Measurements from ENCODE around the gene ADA. TPM values are rescaled to one million over a fixed set of nuclear protein-coding genes. Genes with fewer than 3 reads are reported as not detected.
A peak's percentile ranks its signal among the peaks of the same experiment; 100 is the strongest.
"Not testable (repeated sequence)": the region's sequence is repeated elsewhere in the genome, so short reads cannot be mapped to it uniquely, and the experiment has no call there.

ADA gene
- total RNA-seq, 1 donor from 2014 or later, result 19.1 TPM

GRCh38 chr20:44597930-44598329, 53.6 kb downstream of the ADA start:
- DNase-seq, result peak; percentile 38

DNA sequence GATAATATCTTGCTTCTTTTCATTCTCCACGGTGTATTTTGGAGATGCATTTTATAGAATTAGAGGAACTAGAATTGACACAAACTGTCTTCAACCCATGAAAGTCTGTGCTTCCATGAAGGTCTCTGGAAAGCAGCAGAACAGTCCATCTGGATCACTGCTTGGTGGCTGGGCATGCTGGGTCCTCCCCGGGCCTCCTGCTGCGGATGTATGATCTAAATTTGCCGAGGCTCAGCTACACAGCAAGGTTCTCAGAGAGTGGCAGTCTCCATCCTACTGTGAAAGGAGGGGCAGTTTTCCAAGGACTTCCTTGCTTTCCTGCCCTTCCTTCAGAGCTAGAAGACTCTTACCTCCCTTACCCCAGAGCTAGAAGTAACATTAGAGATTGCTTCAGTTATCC, 54.0 kb downstream of the ADA start:
- DNase-seq, result peak; percentile 46

- no peak for DNase-seq
These were observed 54.6 kb downstream of the ADA start for GRCh38 chr20:44596876-44597275.

DNA sequence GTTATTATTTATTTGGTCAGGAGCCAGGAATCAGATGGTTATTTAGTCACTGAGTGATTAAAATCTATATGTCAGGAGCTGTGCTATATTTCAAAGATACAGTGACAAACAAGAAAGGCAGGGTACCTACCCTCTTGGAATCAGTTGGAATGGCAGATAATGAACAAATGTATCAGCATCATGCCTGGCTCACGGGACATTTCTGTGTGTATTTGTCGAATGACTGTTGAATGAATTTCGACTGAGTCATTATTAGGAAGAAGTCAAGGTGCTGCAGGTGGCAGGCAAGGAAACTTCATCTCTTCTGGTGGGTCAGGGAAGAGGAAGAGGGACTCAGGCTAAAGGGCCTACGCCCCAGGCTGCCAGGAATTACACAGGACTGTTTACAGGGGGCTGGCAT, 55.5 kb downstream of the ADA start:
- peak; percentile 32 for DNase-seq

GRCh38 chr20:44594730-44595129, 56.8 kb downstream of the ADA start:
- no peak for DNase-seq

DNA sequence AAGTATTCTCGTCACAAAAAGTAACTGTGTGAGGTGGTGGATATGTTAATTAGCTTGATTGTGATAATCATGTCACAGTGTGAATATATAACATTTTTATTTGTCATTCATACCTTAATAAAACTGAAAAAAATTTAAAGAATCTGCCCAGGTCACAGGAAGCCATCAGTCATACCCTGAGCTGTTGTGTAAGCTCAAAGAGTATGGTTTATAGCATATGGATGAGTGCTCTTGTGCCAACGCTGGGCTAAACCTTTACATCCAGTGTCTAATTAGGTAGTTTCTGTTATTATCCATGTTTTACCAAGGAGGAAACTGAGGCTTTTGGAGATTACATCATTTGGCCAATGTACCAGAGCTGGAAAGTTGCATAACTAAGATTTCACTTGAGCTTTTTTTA, 57.7 kb downstream of the ADA start:
- DNase-seq, result no peak

- DNase-seq, result no peak
These were observed 59.1 kb downstream of the ADA start for GRCh38 chr20:44592366-44592765.

DNA sequence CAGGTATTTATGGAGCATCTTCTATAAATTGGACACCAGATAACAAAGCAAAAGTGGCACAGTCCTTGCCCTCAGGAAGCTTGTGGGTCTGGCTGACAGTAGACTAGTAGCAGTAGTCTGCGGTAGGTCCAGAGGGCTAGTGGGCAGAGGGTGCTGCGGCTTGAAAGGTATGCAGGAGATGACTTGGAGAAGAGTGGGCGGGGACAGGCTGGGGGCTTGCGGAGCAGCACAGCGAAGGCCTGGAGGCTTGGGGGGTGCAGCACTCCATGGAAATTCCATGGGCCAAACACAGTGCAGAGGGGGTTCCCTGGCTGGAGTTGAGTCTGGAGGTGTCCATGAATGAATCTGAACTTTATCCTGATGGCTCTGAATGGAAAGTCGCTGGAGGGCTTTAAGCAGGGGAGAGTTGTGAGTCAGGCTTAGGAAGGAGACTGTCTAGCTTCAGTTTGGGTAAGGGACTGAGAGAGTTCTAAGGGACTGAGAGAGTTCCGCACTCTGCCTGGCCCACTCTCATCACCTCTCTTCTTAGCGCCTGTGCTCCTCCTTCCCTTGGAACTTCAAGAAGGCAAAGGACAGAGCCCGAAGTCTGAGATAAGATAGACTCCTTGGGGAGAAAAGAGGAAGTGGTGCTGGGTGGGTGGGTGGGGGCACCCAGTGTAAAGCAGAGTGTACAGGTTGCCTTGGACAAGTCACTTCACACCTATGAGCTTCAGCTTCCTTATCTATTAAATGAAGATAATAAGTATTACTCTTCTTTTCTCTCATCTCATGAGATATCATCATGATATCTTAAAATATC, 60.3 kb downstream of the ADA start:
- no peak for DNase-seq

DNA sequence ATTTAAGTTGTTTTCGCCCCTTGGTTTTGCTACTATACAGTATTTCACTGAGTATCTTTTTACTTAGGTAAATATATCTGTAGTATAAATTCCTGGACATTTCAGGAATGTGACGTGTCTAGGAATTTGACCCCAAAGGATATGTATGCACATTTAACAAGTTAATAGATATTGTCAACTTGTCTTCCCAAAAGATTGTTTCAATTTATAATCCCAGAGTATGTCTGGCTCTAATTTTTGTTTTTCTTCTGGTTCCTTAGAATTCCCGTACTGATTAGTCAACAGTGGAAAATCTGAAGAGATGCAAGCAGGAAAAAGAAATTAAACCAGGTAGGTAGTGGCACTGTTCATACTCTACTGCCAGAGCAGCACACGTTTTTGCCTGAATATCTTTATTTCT, 62.0 kb downstream of the ADA start:
- DNase-seq, result no peak

- not testable (repeated sequence) for DNase-seq
These were observed 63.2 kb downstream of the ADA start for GRCh38 chr20:44588321-44588720.

DNA sequence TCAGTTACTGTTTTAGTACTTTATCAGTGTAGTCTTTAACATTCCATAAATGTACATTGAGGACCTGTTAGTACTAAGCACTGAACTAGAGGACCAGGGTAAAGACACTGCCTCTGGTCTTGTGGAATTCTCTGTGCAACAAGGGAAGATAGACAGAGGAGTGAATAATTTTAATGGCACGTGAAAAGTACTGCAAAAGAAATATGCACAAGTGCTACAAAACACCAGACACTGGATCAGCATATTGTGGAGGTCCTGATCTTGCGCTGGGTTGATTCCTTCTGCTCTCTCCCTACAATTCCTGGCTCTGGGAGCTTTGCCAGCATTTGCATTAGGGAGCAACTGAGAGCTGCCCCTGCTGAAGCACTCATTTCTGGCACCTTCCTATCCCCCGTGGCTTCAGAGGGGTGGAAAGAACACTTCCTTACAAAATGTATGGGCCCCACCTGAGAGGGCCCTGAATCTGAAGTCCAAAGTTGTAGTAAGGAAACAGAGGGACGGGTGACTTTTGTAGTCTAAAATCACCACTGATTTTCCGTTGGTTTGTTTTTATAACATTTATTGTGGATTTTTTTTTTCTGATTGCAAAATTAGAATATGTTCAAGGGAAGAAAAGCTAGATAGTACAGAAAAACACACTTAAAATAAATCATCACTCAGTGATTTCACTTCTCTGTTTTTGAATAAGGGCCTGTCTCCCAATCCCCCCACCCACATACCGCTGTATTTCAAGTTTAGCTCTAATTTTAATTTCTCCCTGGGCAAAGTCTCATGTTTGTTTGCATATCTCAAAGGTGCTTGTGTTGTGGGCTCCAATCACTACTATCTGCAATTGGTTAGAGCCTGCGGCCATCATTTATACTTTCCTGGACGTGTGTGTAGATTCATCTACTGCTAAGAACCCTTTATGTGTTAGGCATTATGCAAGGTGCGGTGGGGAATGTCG, 64.2 kb downstream of the ADA start:
- DNase-seq, result no peak

GRCh38 chr20:44586289-44586911, 65.1 kb downstream of the ADA start:
- no peak for DNase-seq

GRCh38 chr20:44585057-44585963, 66.2 kb downstream of the ADA start:
- DNase-seq, result no peak

DNA sequence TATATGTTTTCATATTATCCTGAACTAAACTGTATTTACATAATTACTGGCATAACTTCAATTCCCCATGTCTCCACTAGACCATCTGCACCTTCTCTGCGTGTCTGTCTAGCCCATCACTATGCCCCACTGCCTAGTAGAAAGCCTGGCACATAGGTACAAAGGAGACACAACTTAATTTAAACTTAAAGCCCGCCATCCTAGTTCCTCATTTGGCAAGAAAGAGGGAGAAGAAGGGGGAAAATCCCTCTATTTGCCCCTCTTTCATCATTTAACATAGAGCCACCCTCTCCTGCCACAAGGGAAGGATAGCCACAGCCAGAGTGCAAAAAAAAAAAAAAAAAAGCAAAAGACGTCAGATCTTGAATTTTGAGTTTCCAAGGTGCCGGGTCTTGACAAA, 67.3 kb downstream of the ADA start:
- DNase-seq, result no peak

DNA sequence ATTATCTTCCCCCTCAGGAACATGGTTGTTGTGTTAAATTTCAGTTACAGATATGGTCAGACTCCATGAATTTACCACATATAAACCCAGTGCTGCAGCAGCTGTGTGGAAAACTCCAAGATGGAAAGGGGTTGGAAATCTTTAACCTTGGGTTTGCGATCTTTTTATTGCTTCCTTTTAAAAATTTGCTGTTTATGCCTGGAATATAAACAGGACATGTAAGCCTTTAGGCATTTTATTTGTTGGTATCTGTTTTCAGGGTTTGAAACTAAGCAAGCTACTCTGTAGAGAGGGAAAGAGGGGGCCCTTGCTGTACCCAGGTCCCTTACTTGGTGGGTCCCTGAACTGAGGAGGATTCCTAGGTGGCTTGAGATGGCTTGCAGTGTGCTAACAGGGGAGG, 68.3 kb downstream of the ADA start:
- DNase-seq, result no peak

DNA sequence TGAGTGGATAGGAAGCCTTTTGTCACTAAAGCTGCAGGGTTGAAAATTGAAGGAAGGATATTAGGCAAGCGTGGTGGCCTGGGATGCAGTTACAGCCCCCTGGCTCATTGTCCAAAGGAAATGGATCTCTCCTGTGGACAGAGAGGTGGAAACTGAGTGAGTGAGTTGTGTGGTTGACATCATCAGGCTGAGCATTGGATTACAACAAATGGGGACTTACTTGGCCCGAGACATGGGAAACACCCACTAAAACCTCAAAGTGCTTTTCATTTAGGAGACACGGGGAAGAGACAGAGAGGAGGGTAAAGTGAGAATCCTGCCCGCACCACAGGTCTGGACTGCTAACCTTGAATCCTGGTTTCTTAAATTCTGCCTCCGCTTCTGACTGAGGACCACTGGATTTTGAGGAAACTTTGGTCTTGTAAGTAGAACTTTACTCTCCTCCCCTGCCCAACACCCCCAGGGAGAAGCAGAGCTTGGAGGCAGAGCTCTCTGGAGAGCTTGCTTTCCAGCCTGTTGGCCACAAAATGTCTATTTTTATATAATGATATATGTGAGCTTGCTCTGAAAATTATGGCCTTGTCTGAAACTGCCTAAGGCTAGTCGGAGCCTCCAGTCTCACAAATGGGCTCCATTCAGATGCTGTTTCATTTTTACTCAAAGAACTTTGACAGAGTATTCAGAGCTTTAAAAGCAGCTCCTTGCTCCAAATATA, 69.0 kb downstream of the ADA start, which contains the start of gene PKIG:
PKIG (plus strand) TSS at position 269 of the 715 bp plus-strand sequence. CDS start 31,978 bp downstream, outside the sequence.
- peak; percentile 97 for DNase-seq

DNA sequence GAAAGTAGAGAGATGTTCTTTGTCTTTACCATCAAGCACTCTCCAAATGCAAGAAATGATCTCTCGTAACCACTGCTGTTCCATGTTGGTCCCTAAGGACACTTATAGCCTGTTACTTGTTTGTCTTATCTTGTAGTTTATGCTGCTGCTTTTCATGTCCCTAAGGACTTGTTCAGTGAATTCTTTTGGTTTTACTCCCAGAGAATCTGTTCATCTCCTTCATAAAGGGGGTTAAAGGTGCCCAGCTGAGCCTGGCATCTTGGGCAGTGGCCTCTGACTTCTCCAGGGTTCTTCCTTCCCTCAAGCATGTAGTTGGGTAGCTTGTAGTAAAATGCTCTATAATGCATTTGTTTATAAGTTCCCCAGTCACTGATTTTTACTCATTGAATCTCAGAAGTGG, 70.0 kb downstream of the ADA start:
- no peak for DNase-seq

DNA sequence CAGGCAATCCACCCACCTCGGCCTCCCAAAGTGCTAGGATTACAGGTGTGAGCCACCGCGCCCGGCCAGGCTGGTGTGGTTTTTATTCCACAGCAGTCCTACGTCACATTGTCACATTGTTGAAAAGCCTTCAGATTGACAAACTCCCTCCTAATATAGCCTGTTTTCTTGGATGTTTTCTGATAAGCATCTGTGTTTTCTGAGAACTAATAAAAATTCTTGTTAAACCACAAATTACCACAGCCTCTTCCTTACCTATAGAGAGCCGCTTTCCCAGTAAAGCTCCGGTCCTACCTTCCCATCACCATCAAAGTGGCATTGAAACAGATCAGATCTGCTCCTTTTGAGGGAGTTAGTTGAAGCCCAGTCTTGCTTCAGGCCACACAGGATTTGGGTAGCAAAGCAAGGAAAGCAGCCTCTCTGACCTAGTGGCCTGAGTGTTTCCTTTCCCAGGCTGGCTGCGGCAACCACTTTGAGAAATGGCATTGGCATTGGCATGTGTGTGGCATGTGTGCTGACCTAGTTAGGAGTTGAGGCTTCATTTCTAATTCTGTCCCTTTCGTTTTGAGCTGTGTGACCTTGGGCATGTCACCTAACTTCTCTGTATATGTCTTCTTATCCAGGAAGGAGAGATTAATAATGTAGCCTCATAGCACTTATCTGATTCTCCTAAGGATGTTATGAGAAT, 70.8 kb downstream of the ADA start:
- DNase-seq, result peak; percentile 68

DNA sequence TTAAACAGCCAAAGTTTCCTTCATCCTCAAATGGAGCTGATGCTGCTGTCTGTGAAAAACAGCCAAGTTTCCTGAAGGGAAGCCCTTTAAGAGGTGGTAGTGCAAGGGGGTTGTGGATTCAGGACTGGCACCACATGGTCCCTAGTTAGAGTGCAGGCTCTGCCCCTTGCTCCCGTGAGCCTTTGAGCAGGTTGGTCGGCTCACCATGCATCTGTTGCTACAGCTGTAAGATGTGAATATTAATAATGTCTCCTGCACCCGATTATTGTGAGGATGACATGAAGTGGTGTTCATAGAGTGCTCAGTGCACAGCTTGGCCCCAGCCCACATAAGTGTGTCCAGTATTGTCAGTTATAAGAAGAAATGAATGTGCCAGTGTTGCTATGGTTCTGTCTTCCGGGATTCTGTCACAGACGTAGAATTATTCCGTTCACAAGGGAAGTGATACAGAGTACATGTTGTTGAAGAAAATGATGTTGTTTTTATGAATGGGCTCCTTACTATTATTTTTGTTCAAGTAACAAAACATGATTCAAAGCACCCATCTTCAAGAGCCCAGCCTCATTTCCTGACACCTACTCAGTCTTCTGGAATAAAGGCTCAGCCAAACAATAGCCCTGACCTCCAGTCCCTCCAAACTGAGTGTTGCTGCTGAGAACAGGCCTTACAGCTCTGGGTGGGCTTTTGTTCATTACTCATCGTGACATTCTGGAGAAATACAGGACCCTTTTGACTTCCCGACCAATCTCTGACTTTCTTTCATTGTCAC, 72.0 kb downstream of the ADA start:
- peak; percentile 86 for DNase-seq

DNA sequence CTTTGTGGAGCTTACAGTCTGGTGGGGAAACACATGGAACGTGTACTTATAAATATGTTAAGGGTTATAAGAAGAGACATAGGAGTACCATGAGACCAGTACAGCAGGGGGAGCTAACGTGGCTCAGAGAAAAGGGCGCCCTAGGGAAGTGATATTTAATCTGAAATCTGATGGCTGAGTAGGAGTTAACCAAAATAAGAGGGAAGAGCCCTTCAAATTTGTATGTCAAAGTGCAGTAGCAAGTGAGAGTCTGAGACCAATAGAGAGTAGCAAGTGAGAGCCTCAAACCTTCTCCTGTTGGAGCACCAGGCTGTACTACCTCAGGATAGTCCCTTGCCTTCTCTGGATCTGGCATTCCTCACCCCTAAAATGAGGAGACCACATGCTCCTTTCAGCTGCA, 75.2 kb downstream of the ADA start:
- peak; percentile 81 for DNase-seq

Data from dermis blood vessel endothelial cell (primary cell).